HEK293T (cell line): Measurements from ENCODE around the gene CDH13.

ENCODE experiments used
- CTCF ChIA-PET: fragments of 350-600 bp; formaldehyde crosslinking; extraction: SDS; loops from one replicate; lab custom pipeline; 2021; ENCODE audit warnings: antibody characterized with exemption, inconsistent platforms; lab: Yijun Ruan, JAX
- POLR2A ChIA-PET: fragments of 350-600 bp; formaldehyde crosslinking; extraction: SDS; loops from one replicate; lab custom pipeline; 2020; ENCODE audit warnings: antibody characterized with exemption, inconsistent platforms; lab: Yijun Ruan, JAX
- DNase-seq: peaks from one replicate; pipeline ENCODE4 v3.0.0; 2012; ENCODE audit warnings: mixed read lengths; ENCODE audit errors: extremely low spot score
- ARNT ChIP-seq: fragments of 450-650 bp; IDR thresholded peaks from 2 replicates; pipeline ENCODE4 v1.6.1; 2017; ENCODE audit warnings: mild to moderate bottlenecking
- BHLHE40 ChIP-seq: fragments of 450-650 bp; IDR thresholded peaks from 2 replicates; pipeline ENCODE4 v1.6.1; 2016; ENCODE audit warnings: mild to moderate bottlenecking, moderate library complexity, borderline replicate concordance
- CTBP1 ChIP-seq: fragments of 450-650 bp; IDR thresholded peaks from 2 replicates; pipeline ENCODE4 v1.6.1; 2016; ENCODE audit warnings: borderline replicate concordance
- ELF4 ChIP-seq: fragments of 450-650 bp; IDR thresholded peaks from 2 replicates; pipeline ENCODE4 v1.6.1; 2017; ENCODE audit warnings: antibody characterized with exemption
- FOXA1 ChIP-seq: fragments of 450-650 bp; IDR thresholded peaks from 2 replicates; pipeline ENCODE4 v1.6.1; 2016; ENCODE audit warnings: mild to moderate bottlenecking
- FOXK2 ChIP-seq: fragments of 450-650 bp; IDR thresholded peaks from 2 replicates; pipeline ENCODE4 v1.6.1; 2016; ENCODE audit warnings: mild to moderate bottlenecking
- FOXM1 ChIP-seq: fragments of 450-650 bp; IDR thresholded peaks from 2 replicates; pipeline ENCODE4 v1.6.1; 2017; ENCODE audit warnings: mild to moderate bottlenecking, borderline replicate concordance
- HDGF ChIP-seq: fragments of 450-650 bp; IDR thresholded peaks from 2 replicates; pipeline ENCODE4 v1.6.1; 2017; ENCODE audit warnings: antibody characterized with exemption, borderline replicate concordance
- L3MBTL2 ChIP-seq: fragments of 450-650 bp; conservative IDR thresholded peaks from 2 replicates; pipeline ENCODE4 v1.6.1; 2016; ENCODE audit warnings: mild to moderate bottlenecking
- LEF1 ChIP-seq: fragments of 450-650 bp; IDR thresholded peaks from 2 replicates; pipeline ENCODE4 v1.6.1; 2017; ENCODE audit warnings: mild to moderate bottlenecking, borderline replicate concordance
- NFRKB ChIP-seq: fragments of 450-650 bp; IDR thresholded peaks from 2 replicates; pipeline ENCODE4 v1.6.1; 2016; ENCODE audit warnings: mild to moderate bottlenecking, moderate library complexity
- SP1 ChIP-seq: fragments of 450-650 bp; IDR thresholded peaks from 2 replicates; pipeline ENCODE4 v1.6.1; 2017
- SUZ12 ChIP-seq: fragments of 450-650 bp; IDR thresholded peaks from 2 replicates; pipeline ENCODE4 v1.6.1; 2016; ENCODE audit warnings: mild to moderate bottlenecking
- TARDBP ChIP-seq: fragments of 450-650 bp; IDR thresholded peaks from 2 replicates; pipeline ENCODE4 v1.6.1; 2016
- ZNF384 ChIP-seq: fragments of 450-650 bp; IDR thresholded peaks from 2 replicates; pipeline ENCODE4 v1.6.1; 2016
- TF ChIP-seq, protein P1 (sequence below): fragments of 450-650 bp; IDR thresholded peaks from 2 replicates; pipeline ENCODE4 v1.6.1; 2016

The CDH13 gene

DNA sequence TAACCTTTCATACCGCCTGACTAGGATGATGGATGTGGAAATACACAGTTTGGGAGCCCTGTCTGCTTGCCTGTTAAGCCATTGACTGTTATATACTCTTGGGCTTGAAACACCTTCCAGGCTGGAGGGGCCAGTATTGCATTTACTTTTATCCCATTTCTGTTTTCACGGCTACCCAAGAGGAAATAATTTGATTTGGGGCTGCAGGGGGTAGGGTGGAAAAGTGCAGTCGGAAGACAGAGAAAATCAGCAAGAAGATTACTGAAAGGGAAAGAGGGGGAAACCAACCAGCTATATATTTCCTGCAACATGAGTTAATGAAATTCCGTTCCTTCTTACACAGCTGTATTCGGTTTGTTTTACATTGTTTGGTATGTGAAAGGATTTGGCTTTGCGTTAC is 202.5 kb downstream of the CDH13 start:
- DNase-seq, result no peak
- TF ChIP-seq L3MBTL2, result no peak
- no peak for TF ChIP-seq ARNT
- TF ChIP-seq LEF1, result no peak
- POLR2A ChIA-PET, result no interaction called here
- CTCF ChIA-PET, result no interaction called here

DNA sequence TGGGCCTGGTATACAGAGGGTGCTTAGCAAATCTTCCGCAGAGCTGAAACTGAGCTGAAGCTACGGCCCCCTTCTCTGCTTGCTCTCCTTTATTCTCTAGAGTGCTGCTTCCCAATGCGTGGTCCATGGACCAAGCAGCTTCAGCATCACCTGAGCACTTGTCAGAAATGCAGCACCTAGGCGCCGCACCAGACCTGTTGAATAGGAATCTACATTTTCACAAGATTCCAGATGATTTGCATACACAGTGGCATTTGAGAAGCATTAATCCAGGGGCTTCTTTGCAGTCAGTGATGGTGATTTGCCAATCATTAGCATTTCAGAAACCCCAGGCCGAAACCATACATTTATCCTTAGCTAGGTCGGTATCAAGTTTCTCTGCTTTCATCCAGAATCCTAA is 204.2 kb downstream of the CDH13 start:
- TF ChIP-seq HDGF (no peak), FOXA1 (no peak), BHLHE40 (no peak), FOXK2 (no peak), L3MBTL2 (no peak)
- CTCF ChIA-PET, result no interaction called here
- POLR2A ChIA-PET, result no interaction called here
- DNase-seq, result no peak

DNA sequence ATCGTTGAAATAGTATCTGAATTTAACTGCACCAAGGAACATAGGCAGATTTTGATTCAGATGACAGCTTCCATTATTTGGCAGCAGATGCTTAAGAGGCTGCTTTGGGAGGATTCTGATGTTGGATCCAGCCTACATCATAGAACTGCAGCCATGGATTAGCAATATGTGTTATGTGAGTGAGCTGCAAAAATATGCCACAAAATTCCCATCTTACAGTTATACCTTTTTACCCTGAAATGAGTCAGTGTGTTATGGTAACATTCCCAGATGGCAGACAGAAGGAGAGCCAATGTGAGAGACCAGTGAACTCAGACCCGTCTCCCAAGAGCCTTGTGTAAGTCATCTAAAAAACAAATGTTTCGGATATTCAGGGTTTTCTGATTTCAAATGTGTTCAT is 206.1 kb downstream of the CDH13 start:
- DNase-seq, result no peak
- CTCF ChIA-PET, result interaction anchor here (0.6 kb wide), 1 partner anchor 891 kb away, joined by 5 read pairs; no protein-coding TSS in a partner anchor
- POLR2A ChIA-PET, result no interaction called here
- TF ChIP-seq LEF1 (no peak), FOXM1 (no peak), HDGF (no peak), TARDBP (no peak), L3MBTL2 (no peak), ARNT (no peak), NFRKB (no peak)
- TF ChIP-seq, protein P1, sequence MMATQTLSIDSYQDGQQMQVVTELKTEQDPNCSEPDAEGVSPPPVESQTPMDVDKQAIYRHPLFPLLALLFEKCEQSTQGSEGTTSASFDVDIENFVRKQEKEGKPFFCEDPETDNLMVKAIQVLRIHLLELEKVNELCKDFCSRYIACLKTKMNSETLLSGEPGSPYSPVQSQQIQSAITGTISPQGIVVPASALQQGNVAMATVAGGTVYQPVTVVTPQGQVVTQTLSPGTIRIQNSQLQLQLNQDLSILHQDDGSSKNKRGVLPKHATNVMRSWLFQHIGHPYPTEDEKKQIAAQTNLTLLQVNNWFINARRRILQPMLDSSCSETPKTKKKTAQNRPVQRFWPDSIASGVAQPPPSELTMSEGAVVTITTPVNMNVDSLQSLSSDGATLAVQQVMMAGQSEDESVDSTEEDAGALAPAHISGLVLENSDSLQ, result no peak

DNA sequence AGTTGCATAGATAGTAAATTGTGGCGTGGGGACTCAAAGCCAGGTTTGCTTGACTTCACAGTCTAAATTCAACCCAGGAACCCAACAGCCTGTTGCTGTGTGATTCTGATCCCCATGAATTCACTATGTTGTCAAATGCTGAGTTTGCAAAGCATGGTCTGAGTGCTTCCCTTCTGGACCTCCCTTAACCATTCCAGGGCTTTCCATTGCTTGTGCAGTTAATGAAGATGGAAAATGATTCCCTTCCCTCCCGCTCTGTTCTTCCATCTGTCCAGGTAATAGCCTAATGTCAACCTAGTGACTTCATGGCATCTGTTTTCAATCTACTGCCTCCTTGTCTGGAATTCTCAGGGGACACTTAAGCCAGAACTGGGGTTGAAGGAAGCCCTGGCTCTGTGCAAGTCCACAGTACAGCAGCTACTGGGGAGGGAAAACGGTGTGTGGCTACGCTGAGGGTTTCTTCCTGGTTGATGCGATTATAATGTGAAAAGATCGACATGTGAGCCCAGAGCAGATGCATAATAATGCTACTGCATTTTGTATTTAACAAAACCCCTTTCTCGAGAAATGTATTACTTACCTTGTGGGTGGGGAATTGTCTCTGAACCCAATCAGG is 206.7 kb downstream of the CDH13 start:
- no peak for DNase-seq
- TF ChIP-seq NFRKB, result no peak
- TF ChIP-seq FOXA1, result no peak
- TF ChIP-seq ARNT, result no peak
- ChIA-PET CTCF (no interaction called here), POLR2A (no interaction called here)

DNA sequence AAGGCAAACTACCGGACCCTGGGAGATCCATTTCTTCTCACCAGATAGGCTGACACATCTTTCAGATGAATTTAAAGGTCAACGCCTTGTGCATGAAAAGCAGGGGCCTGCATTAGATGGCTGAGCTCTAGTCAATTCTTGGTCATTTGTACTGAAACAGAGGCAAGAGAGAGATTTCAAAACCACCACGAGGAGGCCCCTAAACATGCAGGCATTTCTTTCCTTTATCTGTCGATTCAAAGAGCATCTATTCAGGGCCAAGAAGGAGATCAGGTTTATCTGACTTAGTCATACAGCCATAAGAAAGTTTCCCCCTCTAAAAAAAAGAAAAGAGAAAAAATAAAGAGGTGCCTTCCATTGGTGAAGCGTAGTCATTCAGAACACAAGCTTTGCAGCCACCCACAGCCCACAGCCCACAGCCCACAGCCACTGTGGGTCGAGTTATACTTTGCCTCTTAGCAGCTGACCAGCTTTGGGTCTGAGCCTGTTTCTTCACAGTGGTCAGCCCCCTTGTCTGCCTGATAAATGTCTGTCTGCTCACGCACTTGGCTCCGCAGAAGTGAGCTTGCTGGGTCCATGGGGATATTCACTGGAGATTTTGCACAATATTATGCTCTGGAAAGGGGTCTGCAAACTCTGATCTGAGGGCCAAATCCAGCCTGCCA is 207.5 kb downstream of the CDH13 start:
- ChIA-PET POLR2A (no interaction called here), CTCF (no interaction called here)
- DNase-seq, result no peak
- TF ChIP-seq FOXM1 (no peak), SP1 (no peak), LEF1 (no peak), SUZ12 (no peak), FOXA1 (no peak), CTBP1 (no peak), ELF4 (no peak), FOXK2 (no peak), NFRKB (no peak), TARDBP (no peak), ZNF384 (no peak)
- TF ChIP-seq, protein P1, result no peak

DNA sequence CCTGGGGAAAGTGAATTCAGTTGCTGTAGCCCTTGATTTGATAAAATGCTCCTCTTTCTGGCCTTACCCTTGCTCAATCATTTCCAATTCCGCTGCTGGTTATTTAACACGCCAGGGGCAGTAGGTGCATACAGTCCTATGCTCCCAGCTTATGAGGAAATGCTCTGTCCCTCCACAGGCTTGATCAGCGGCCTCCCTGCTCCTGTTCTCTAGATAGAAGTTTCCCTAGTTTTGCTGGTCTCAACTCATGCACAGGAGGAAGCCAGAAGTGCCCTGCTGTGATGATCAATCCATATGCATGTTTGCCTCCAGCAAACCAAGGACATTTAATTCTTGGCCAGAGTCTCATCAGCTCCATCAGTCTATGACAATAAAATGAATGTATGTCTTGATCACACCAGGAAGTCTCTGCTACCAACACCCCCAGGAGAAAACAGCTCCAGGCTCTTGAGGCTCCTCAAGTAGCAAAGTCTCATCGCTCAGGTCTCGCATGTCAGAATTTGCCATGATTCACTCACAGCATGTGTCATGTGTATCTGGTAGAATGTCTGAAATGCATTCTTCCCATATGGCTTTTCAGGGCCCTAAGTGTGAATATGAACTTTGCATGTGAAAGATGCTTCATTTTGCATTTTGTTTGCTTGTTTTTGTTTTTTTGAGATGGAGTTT is 208.9 kb downstream of the CDH13 start:
- CTCF ChIA-PET, result no interaction called here
- no peak for TF ChIP-seq FOXA1
- TF ChIP-seq FOXK2, result no peak
- TF ChIP-seq SP1, result no peak
- no peak for TF ChIP-seq ZNF384
- TF ChIP-seq, protein P1, result no peak
- TF ChIP-seq HDGF, result no peak
- TF ChIP-seq NFRKB, result no peak
- TF ChIP-seq ELF4, result no peak
- no peak for DNase-seq
- POLR2A ChIA-PET, result no interaction called here

DNA sequence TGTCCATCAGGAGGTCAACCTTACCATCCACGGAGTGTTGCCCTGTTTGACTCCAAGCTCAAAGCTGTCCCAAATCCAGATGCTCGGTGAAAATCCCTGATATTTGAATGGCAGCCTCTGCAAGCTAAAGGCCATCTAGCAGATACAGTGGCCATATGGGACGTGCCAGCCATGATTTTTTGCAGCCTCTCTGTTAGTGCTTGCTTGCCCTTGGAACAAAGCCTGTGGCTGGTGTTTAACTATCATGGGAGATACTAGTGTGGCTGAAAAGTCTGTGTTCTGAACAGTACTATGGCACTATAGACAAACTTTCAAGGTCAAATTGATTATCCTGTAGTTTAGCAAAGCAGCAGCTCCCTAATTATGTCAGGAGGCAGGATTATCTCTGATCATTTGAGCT is 214.3 kb downstream of the CDH13 start:
- POLR2A ChIA-PET, result no interaction called here
- TF ChIP-seq FOXK2 (no peak), SP1 (no peak), LEF1 (no peak), NFRKB (no peak)
- DNase-seq, result no peak
- CTCF ChIA-PET, result no interaction called here
